Peyer's patch (tissue), 4 donors: ENCODE measurements around the gene CLECL1.

Experiments
- POLR2A ChIP-seq, 2 donors: fragments of 450-650 bp; IDR thresholded peaks; one replicate each; pipeline ENCODE4 v1.5.1; 2017; ENCODE audit warnings: antibody characterized with exemption in 2 of 2, mild to moderate bottlenecking in 2 of 2, moderate library complexity in 2 of 2
- TF ChIP-seq, protein P1 (sequence below), 6 experiments: fragments of 450-650 bp in 4 of 6; fragments of 200-600 bp in 2 of 6; sonication (generic) in 1 of 6; IDR thresholded peaks; one replicate each; pipeline ENCODE4 v1.5.1; 2017 to 2019; ENCODE audit warnings: antibody characterized with exemption in 6 of 6, mild to moderate bottlenecking in 3 of 6, moderate library complexity in 1 of 6

DNA sequence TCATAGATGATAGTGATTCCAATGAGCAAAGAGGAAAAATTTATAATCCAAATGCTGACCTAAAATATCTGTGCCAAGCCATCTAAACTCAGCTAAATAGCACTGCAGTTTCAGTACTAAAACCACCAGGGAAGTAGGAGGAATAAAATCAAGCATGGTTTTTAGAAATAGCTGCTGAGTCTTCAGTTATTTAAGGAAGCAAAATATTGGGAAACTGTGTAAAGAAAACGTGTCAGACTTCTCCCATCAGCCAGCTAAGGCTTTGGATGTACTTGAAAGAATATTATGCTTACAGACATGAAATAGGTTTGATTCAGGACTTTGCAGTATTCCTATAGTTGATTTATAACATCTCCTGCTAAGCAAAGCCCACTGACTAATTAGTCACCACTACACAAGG lies 38.7 kb downstream of the CLECL1 start:
- TF ChIP-seq, protein P1, sequence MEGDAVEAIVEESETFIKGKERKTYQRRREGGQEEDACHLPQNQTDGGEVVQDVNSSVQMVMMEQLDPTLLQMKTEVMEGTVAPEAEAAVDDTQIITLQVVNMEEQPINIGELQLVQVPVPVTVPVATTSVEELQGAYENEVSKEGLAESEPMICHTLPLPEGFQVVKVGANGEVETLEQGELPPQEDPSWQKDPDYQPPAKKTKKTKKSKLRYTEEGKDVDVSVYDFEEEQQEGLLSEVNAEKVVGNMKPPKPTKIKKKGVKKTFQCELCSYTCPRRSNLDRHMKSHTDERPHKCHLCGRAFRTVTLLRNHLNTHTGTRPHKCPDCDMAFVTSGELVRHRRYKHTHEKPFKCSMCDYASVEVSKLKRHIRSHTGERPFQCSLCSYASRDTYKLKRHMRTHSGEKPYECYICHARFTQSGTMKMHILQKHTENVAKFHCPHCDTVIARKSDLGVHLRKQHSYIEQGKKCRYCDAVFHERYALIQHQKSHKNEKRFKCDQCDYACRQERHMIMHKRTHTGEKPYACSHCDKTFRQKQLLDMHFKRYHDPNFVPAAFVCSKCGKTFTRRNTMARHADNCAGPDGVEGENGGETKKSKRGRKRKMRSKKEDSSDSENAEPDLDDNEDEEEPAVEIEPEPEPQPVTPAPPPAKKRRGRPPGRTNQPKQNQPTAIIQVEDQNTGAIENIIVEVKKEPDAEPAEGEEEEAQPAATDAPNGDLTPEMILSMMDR (IDR thresholded peaks at IDR 0.05): no peak
- TF ChIP-seq POLR2A (IDR thresholded peaks at IDR 0.05): no peak
